A549 (cell line): ENCODE measurements around the gene FGG. TPM values are rescaled to one million over a fixed set of nuclear protein-coding genes. Genes with fewer than 3 reads are reported as not detected.

ENCODE experiments used
- ATAC-seq, 2 experiments: fragments of 200-7000 bp in 1 of 2; fragments of >200 bp in 1 of 2; cut with Nextera tagmentation in 1 of 2; cut with Tn5 transposase in 1 of 2; 3 replicates each; pipeline versions ENCODE4 v1.8.0 to v1.9.1; 2018 to 2020; ENCODE audit warnings: mild to moderate bottlenecking in 1 of 2, moderate library complexity in 1 of 2
- CTCF ChIA-PET: fragments of 300-600 bp; sonication (Branson Sonifier 250); formaldehyde crosslinking; extraction: SDS; loops from one replicate; lab custom pipeline; 2021; ENCODE audit warnings: antibody characterized with exemption, inconsistent platforms; lab: Yijun Ruan, JAX
- POLR2A ChIA-PET: fragments of 350-600 bp; formaldehyde crosslinking; extraction: SDS; loops from one replicate; lab custom pipeline; 2021; ENCODE audit warnings: antibody characterized with exemption, inconsistent platforms; lab: Yijun Ruan, JAX
- DNase-seq, 2 experiments: peaks; one replicate each; pipeline versions ENCODE4 v3.0.0 to v3.0.0-alpha.2; 2011 to 2016; ENCODE audit warnings: low read depth in 1 of 2, low spot score in 1 of 2
- FAIRE-seq: peaks from 2 replicates; lab custom pipeline; 2011; peaks lifted over from hg19 to GRCh38; lab: Jason Lieb, UNC
- H3K27ac ChIP-seq, 2 experiments: fragments of >200 bp; sonication (Bioruptor Twin); formaldehyde crosslinking; 3 replicates each; pipeline ENCODE4 v1.5.1; 2016 to 2017
- H3K4me1 ChIP-seq: fragments of >200 bp; sonication (Bioruptor Twin); formaldehyde crosslinking; 3 replicates; pipeline ENCODE4 v1.6.1; 2016
- H3K4me2 ChIP-seq: fragments of >200 bp; sonication (Bioruptor Twin); formaldehyde crosslinking; 3 replicates; pipeline ENCODE4 v1.6.1; 2016
- H3K4me3 ChIP-seq: fragments of >200 bp; sonication (Bioruptor Twin); formaldehyde crosslinking; 3 replicates; pipeline ENCODE4 v1.5.1; 2016
- H3K9me3 ChIP-seq: fragments of >200 bp; sonication (Bioruptor Twin); formaldehyde crosslinking; 3 replicates; pipeline ENCODE4 v1.6.1; 2016
- CBX2 ChIP-seq: fragments of 200-600 bp; sonication (generic); IDR thresholded peaks from 2 replicates; pipeline ENCODE4 v1.6.1; 2016; ENCODE audit warnings: low read depth, mild to moderate bottlenecking, borderline replicate concordance
- CBX8 ChIP-seq: fragments of 200-600 bp; sonication (generic); IDR thresholded peaks from 2 replicates; pipeline ENCODE4 v1.6.1; 2016
- CEBPB ChIP-seq, 2 experiments: fragments of >200 bp in 1 of 2; sonication (Bioruptor Twin) in 1 of 2; formaldehyde crosslinking in 1 of 2; IDR thresholded peaks; 2 replicates each; pipeline ENCODE4 v1.6.1; 2012 to 2016
- CHD2 ChIP-seq: fragments of 150-350 bp; IDR thresholded peaks from 2 replicates; pipeline ENCODE4 v1.6.1; 2014; ENCODE audit warnings: low read length; ENCODE audit not compliant: partially characterized antibody
- CHD4 ChIP-seq: fragments of 200-600 bp; sonication (generic); IDR thresholded peaks from 2 replicates; pipeline ENCODE4 v1.6.1; 2016; ENCODE audit warnings: antibody characterized with exemption, mild to moderate bottlenecking, borderline replicate concordance
- CTCF ChIP-seq: fragments of >200 bp; sonication (Bioruptor Twin); formaldehyde crosslinking; IDR thresholded peaks from 3 replicates; pipeline ENCODE4 v1.5.1; 2016
- E2F6 ChIP-seq: IDR thresholded peaks from 2 replicates; pipeline ENCODE4 v1.6.1; 2012; ENCODE audit warnings: low read depth, borderline replicate concordance
- EHF ChIP-seq: fragments of 250-450 bp; sonication (Bioruptor Pico); IDR thresholded peaks from 2 replicates; pipeline ENCODE4 v1.5.0; 2020; ENCODE audit warnings: mild to moderate bottlenecking
- ELK1 ChIP-seq: fragments of 150-350 bp; IDR thresholded peaks from 2 replicates; pipeline ENCODE4 v1.6.1; 2014; ENCODE audit warnings: low read depth, mild to moderate bottlenecking, low read length
- FOSB ChIP-seq: fragments of 250-450 bp; sonication (Bioruptor Pico); IDR thresholded peaks from 2 replicates; pipeline ENCODE4 v1.5.0; 2020; ENCODE audit warnings: mild to moderate bottlenecking, moderate library complexity
- FOXS1 ChIP-seq: fragments of 250-450 bp; sonication (Bioruptor Pico); IDR thresholded peaks from 2 replicates; pipeline ENCODE4 v1.5.0; 2020; ENCODE audit warnings: mild to moderate bottlenecking, moderate library complexity
- HOXA7 ChIP-seq: fragments of 250-450 bp; sonication (Bioruptor Pico); IDR thresholded peaks from 2 replicates; pipeline ENCODE4 v1.5.0; 2020; ENCODE audit warnings: mild to moderate bottlenecking, moderate library complexity
- HOXB5 ChIP-seq: fragments of 250-450 bp; sonication (Bioruptor Pico); IDR thresholded peaks from 2 replicates; pipeline ENCODE4 v1.5.0; 2020; ENCODE audit warnings: mild to moderate bottlenecking, moderate library complexity
- JUNB ChIP-seq: fragments of >200 bp; sonication (Bioruptor Twin); formaldehyde crosslinking; IDR thresholded peaks from 2 replicates; pipeline ENCODE4 v1.6.1; 2016
- KDM5A ChIP-seq: fragments of 200-600 bp; sonication (generic); IDR thresholded peaks from 2 replicates; pipeline ENCODE4 v1.6.1; 2016; ENCODE audit warnings: antibody characterized with exemption, mild to moderate bottlenecking
- MAX ChIP-seq: IDR thresholded peaks from 2 replicates; pipeline ENCODE4 v1.6.1; 2012
- MAZ ChIP-seq: fragments of 150-350 bp; IDR thresholded peaks from 2 replicates; pipeline ENCODE4 v1.6.1; 2014; ENCODE audit warnings: antibody characterized with exemption, low read depth, low read length, borderline replicate concordance
- NPAS2 ChIP-seq: fragments of 250-450 bp; sonication (Bioruptor Pico); IDR thresholded peaks from 2 replicates; pipeline ENCODE4 v1.8.0; 2022; ENCODE audit warnings: mild to moderate bottlenecking, moderate library complexity, borderline replicate concordance
- POLR2A ChIP-seq: IDR thresholded peaks from 2 replicates; pipeline ENCODE4 v1.6.1; 2012; ENCODE audit warnings: mild to moderate bottlenecking, low read length
- POLR2AphosphoS2 ChIP-seq: conservative IDR thresholded peaks from 2 replicates; pipeline ENCODE4 v1.6.1; 2012; ENCODE audit warnings: low read length, improper control_type of control experiment, inconsistent platforms
- RAD21 ChIP-seq, 2 experiments: fragments of >200 bp in 1 of 2; sonication (Bioruptor Twin) in 1 of 2; formaldehyde crosslinking in 1 of 2; IDR thresholded peaks in 1 of 2; conservative IDR thresholded peaks in 1 of 2; 2 replicates in 1 of 2; 3 replicates in 1 of 2; pipeline ENCODE4 v1.6.1; 2012 to 2018; ENCODE audit warnings: inconsistent platforms in 1 of 2
- RFX5 ChIP-seq: fragments of 450-650 bp; IDR thresholded peaks from 2 replicates; pipeline ENCODE4 v1.7.1; 2014; ENCODE audit warnings: antibody characterized with exemption, mild to moderate bottlenecking, moderate library complexity
- RNF2 ChIP-seq: fragments of 200-600 bp; sonication (generic); IDR thresholded peaks from 2 replicates; pipeline ENCODE4 v1.6.1; 2016; ENCODE audit warnings: low read depth, mild to moderate bottlenecking, antibody characterized with exemption, moderate library complexity, borderline replicate concordance
- SMC3 ChIP-seq: fragments of >200 bp; sonication (Bioruptor Twin); formaldehyde crosslinking; IDR thresholded peaks from 3 replicates; pipeline ENCODE4 v1.6.1; 2018; ENCODE audit warnings: inconsistent platforms
- ZC3H11A ChIP-seq: fragments of 450-650 bp; IDR thresholded peaks from 2 replicates; pipeline ENCODE4 v1.6.1; 2014; ENCODE audit warnings: antibody characterized with exemption, mild to moderate bottlenecking
- WGBS: methylation state at CpG from one replicate; pipeline ENCODE4 v1.1.6; 2017; ENCODE audit errors: missing lambda C conversion rate; 5-methylcytosine and 5-hydroxymethylcytosine counted together
- polyA plus RNA-seq, 4 experiments: library from polyadenylated mRNA; depleted of rRNA in 3 of 4; stranded (reverse); fragments of >200 nt; fragmentation: RNase III in 1 of 4; extraction: RNeasy Plus Mini Kit Qiagen cat#74134 plus additional on column Dnase treatment in 1 of 4; gene quantifications; 2 replicates in 3 of 4; 3 replicates in 1 of 4; pipeline ENCODE4 v1.2.3, GENCODE V29; 2011 to 2017

FGG gene
- polyA plus RNA-seq, 2 of the 4 experiments (the other 2 are of a cell fraction) = 4.8 to 132 TPM

- POLR2A ChIA-PET = no interaction called here
- TF ChIP-seq RNF2 (no peak), SMC3 (no peak), CBX8 (no peak), EHF (CRISPR knock-in tag) (no peak), HOXB5 (CRISPR knock-in tag) (no peak), CBX2 (no peak), ZC3H11A (no peak), MAZ (no peak), CEBPB (IDR thresholded peaks at IDR 0.05) (no peak), HOXA7 (no peak), JUNB (no peak), E2F6 (no peak), KDM5A (no peak), RAD21 (conservative IDR thresholded peaks at IDR 0.05 in 1 of 2, IDR thresholded peaks at IDR 0.05 in 1 of 2) (no peak), MAX (no peak), CTCF (no peak), POLR2A (no peak)
- Histone ChIP-seq H3K4me2 (no peak overlapping the region), H3K27ac (no peak overlapping the region), H3K4me3 (no peak overlapping the region), H3K9me3 (0 out of 3 replicates have a peak, but pooled peaks cover 6% of the 10 kb centered on the region), H3K4me1 (peaks cover 9% of the 10 kb centered on the region)
- DNase-seq (no peak), FAIRE-seq (no peak), ATAC-seq (peak in 1 of 2 experiments; percentile 39; a peak in 2 of 6 replicates)
- CTCF ChIA-PET = interaction anchor here (0.8 to 1.5 kb wide), 2 partner anchors 25 to 32 kb away, joined by 3 read pairs; no protein-coding TSS in a partner anchor
- WGBS = 87% methylated on average over 5 of the region's 5 CpGs
Measured at GRCh38 chr4:154584259-154584658, 28.2 kb downstream of the FGG start.

GRCh38 chr4:154583677-154584076, 28.8 kb downstream of the FGG start:
- no peak for FAIRE-seq
- Histone ChIP-seq H3K27ac (no peak overlapping the region), H3K4me1 (peaks cover 9% of the 10 kb centered on the region), H3K9me3 (0 out of 3 replicates have a peak, but pooled peaks cover 6% of the 10 kb centered on the region), H3K4me3 (no peak overlapping the region), H3K4me2 (no peak overlapping the region)
- ATAC-seq = no peak
- POLR2A ChIA-PET = no interaction called here
- DNase-seq = no peak
- CTCF ChIA-PET = no interaction called here
- TF ChIP-seq ELK1 = no peak
- no peak for TF ChIP-seq FOSB (CRISPR knock-in tag)
- no peak for TF ChIP-seq POLR2AphosphoS2
- TF ChIP-seq RFX5 = no peak
- no peak for TF ChIP-seq CHD2
- no peak for TF ChIP-seq RNF2
- no peak for TF ChIP-seq FOXS1 (CRISPR knock-in tag)
- TF ChIP-seq NPAS2 (CRISPR knock-in tag) = no peak
- no peak for TF ChIP-seq CHD4
- no peak for TF ChIP-seq E2F6
- no peak for TF ChIP-seq CEBPB (IDR thresholded peaks at IDR 0.05)
